Measurements from ENCODE around the gene GATA5.

The GATA5 gene

DNA sequence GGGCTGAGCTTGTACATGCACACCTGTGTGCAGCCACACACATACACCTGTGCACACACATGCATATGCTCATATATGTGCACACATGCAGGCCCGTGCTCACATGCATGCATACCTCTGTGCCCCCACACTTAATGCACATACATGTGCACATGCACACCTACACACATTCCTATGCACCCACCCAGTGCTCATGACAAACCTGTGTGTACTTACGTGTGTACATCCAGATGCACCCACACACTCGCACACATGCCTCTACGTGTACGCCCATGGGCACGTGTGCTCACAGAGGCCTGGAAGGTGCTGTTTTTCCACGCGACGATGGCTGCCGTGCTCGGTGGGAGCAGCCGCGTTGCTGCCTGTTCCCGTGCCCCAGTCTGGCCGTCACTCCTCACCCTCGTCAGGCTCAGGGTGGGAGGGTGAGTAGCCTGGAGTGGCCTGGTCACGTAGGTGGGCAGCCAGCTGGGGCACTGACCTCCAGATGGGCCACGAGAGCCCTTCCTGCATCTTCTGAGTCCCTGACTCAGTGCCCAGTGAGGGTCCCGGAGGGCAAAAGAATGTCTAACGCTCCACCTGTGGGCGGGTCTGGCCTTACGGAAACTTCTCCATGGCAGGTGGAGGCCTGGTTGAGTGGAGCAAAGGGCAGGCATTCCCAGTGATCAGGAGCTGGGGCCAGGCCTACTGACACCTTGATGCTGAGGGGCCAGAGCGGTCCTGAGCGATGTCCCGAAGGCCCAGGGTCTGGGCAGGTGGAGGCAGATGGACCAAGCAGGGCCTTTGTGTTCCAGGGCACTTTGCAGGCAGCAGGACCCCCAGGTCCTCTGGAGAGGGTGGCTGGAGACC, 8.0 kb upstream of the GATA5 start:
- TF ChIP-seq NFIC (IDR thresholded peaks at IDR 0.05) (no peak), CEBPB (IDR thresholded peaks at IDR 0.05) (no peak), ZBTB7A (IDR thresholded peaks at IDR 0.05; ENCODE audit: low read depth) (no peak), YY1 (IDR thresholded peaks at IDR 0.05; ENCODE audit: low read depth) (no peak), TEAD4 (IDR thresholded peaks at IDR 0.05) (no peak), TAF1 (IDR thresholded peaks at IDR 0.05; ENCODE audit: low read depth) (no peak), CREB1 (IDR thresholded peaks at IDR 0.05; ENCODE audit: low read depth) (no peak), EGR1 (IDR thresholded peaks at IDR 0.05) (no peak)
- TF ChIP-seq, protein P1, sequence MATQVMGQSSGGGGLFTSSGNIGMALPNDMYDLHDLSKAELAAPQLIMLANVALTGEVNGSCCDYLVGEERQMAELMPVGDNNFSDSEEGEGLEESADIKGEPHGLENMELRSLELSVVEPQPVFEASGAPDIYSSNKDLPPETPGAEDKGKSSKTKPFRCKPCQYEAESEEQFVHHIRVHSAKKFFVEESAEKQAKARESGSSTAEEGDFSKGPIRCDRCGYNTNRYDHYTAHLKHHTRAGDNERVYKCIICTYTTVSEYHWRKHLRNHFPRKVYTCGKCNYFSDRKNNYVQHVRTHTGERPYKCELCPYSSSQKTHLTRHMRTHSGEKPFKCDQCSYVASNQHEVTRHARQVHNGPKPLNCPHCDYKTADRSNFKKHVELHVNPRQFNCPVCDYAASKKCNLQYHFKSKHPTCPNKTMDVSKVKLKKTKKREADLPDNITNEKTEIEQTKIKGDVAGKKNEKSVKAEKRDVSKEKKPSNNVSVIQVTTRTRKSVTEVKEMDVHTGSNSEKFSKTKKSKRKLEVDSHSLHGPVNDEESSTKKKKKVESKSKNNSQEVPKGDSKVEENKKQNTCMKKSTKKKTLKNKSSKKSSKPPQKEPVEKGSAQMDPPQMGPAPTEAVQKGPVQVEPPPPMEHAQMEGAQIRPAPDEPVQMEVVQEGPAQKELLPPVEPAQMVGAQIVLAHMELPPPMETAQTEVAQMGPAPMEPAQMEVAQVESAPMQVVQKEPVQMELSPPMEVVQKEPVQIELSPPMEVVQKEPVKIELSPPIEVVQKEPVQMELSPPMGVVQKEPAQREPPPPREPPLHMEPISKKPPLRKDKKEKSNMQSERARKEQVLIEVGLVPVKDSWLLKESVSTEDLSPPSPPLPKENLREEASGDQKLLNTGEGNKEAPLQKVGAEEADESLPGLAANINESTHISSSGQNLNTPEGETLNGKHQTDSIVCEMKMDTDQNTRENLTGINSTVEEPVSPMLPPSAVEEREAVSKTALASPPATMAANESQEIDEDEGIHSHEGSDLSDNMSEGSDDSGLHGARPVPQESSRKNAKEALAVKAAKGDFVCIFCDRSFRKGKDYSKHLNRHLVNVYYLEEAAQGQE (IDR thresholded peaks at IDR 0.05; ENCODE audit: low read depth) = no peak
- TF ChIP-seq, protein P2, sequence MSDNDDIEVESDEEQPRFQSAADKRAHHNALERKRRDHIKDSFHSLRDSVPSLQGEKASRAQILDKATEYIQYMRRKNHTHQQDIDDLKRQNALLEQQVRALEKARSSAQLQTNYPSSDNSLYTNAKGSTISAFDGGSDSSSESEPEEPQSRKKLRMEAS (IDR thresholded peaks at IDR 0.05) = no peak

DNA sequence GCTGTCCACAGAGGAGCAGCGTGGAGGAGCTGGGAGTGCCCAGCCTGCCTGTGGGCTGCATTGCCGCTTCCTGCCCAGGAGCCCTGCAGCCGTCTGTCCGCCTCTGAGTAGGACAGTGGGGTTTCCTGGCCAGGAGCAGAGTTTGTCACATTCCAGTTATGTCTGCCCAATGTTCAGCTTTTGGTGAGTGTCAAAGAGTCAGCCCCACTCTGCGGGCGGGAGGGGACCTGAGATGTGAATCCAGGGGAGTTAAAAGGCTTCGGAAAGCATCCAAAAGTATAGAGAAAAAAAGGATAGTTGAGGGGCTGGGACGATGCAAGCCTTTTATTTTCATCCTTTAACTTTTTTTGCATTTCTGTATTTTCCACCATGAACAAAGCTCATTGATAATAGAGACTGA, 7.2 kb upstream of the GATA5 start:
- TF ChIP-seq NFIC (IDR thresholded peaks at IDR 0.05) = no peak
- TF ChIP-seq TAF1 (IDR thresholded peaks at IDR 0.05; ENCODE audit: low read depth) = no peak
- TF ChIP-seq, protein P3, sequence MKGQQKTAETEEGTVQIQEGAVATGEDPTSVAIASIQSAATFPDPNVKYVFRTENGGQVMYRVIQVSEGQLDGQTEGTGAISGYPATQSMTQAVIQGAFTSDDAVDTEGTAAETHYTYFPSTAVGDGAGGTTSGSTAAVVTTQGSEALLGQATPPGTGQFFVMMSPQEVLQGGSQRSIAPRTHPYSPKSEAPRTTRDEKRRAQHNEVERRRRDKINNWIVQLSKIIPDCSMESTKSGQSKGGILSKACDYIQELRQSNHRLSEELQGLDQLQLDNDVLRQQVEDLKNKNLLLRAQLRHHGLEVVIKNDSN (IDR thresholded peaks at IDR 0.05) = no peak
- no peak for TF ChIP-seq EP300 (IDR thresholded peaks at IDR 0.05; ENCODE audit: borderline replicate concordance)
- no peak for TF ChIP-seq FOXM1 (IDR thresholded peaks at IDR 0.05; ENCODE audit: borderline replicate concordance, low read depth)
- no peak for TF ChIP-seq EGR1 (IDR thresholded peaks at IDR 0.05)
- TF ChIP-seq, protein P2 (IDR thresholded peaks at IDR 0.05) = no peak
- TF ChIP-seq YY1 (IDR thresholded peaks at IDR 0.05; ENCODE audit: low read depth) = no peak
- no peak for TF ChIP-seq TEAD4 (IDR thresholded peaks at IDR 0.05)
- no peak for TF ChIP-seq CREB1 (IDR thresholded peaks at IDR 0.05; ENCODE audit: low read depth)

DNA sequence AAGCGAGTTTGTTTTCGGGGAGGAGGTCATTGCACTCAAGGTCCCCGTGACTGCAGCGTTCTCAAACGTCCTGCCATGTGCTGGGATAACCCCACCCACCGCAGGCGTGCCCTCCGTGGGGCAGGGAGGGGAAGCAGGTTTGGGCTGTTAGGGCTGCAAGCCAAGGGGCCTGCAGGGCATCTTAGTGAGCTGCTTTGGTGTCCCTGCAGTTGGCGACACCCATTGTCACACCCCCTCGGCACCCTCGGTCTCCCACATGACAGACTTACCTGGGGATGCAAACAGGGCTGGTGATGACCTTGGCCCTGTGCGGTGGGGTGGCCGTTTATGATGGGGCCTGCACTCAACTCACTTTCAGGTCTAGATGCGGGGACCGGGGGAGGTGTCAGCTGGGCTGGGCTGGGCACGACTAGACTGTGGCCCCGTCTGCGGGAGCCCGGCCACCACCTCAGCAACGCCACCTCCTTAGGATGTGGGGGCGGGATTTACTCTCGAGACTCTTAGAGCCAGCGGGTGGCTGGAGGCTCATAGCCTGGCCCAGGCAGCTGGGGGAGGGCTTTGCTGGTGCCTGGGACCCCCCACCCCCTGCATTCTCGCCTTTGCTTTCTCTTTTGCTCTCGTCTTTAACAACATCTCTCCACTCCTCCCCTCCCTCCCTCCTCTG, 6.5 kb upstream of the GATA5 start:
- TF ChIP-seq FOXM1 (IDR thresholded peaks at IDR 0.05; ENCODE audit: borderline replicate concordance, low read depth) = no peak
- no peak for TF ChIP-seq CEBPB (IDR thresholded peaks at IDR 0.05)
- TF ChIP-seq YY1 (IDR thresholded peaks at IDR 0.05; ENCODE audit: low read depth) = no peak
- no peak for TF ChIP-seq ZBTB7A (IDR thresholded peaks at IDR 0.05; ENCODE audit: low read depth)
- no peak for TF ChIP-seq RAD21 (IDR thresholded peaks at IDR 0.05; ENCODE audit: low read depth)
- TF ChIP-seq NFIC (IDR thresholded peaks at IDR 0.05) = no peak
- TF ChIP-seq, protein P3 (IDR thresholded peaks at IDR 0.05) = no peak
- no peak for TF ChIP-seq TEAD4 (IDR thresholded peaks at IDR 0.05)
- TF ChIP-seq EP300 (IDR thresholded peaks at IDR 0.05; ENCODE audit: borderline replicate concordance) = no peak
- TF ChIP-seq, protein P2 (IDR thresholded peaks at IDR 0.05) = no peak
- no peak for TF ChIP-seq TAF1 (IDR thresholded peaks at IDR 0.05; ENCODE audit: low read depth)
- TF ChIP-seq, protein P1 (IDR thresholded peaks at IDR 0.05; ENCODE audit: low read depth) = no peak
- TF ChIP-seq EGR1 (IDR thresholded peaks at IDR 0.05) = no peak
- TF ChIP-seq TCF12 (IDR thresholded peaks at IDR 0.05; ENCODE audit: low read depth) = no peak
- no peak for TF ChIP-seq CREB1 (IDR thresholded peaks at IDR 0.05; ENCODE audit: low read depth)

DNA sequence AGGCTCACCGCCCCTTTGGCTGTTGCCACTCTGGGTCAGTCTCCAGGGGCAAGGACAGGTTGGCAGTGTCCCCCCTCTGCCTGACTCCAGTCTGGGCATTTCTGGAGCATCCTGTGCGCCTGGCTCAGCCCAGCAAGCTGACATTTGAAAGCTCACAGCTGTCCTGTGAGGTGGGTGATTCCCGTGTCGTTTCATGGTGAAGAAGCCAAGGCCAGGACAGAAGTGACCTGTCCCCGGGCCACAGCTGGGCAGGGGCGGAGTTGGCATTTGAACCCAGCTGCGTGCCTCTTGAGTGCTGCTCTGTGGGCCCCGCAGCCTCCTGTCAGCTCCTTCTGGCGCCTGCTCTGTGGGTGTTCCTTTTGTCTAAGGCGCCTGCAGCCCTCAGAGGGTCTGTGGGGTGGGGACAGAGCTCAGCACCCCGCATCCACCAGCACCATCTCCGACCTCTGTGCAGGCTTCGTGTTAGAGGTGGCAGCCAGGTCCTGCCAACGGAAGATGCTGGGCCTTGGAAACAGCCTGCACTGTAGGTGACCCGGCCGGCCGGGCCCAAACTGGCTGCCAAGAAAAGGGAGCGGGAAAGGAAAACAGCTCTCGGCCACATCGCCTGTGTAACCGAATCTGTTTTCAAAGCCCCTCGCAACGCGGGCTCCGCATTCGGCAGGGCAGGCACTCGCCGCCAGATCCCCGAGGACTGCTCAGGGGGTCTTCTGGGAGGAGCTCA, 5.8 kb upstream of the GATA5 start:
- TF ChIP-seq FOXM1 (IDR thresholded peaks at IDR 0.05; ENCODE audit: borderline replicate concordance, low read depth) = no peak
- TF ChIP-seq EGR1 (IDR thresholded peaks at IDR 0.05) = no peak
- no peak for TF ChIP-seq ZBTB7A (IDR thresholded peaks at IDR 0.05; ENCODE audit: low read depth)
- TF ChIP-seq CEBPB (IDR thresholded peaks at IDR 0.05) = no peak

DNA sequence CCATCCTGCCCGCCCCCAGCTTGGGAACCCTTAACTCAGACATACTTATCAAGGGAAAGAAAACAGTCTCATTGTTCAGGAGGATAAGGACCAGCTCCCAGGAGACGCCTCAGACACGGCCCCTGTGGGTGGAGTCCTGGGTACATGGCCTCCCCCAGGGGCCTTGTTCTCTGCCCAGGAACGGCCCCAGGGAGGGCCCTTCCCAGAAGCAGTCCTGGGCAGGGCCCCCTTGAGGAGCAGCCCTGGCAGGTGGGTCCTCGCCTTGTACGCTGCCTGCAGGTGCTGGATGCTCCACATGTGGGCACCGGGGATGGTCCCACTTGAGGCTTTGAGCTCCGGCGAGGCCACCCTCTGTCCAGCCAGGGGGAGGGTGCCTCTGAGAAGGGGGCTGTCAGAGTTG, 4.5 kb upstream of the GATA5 start:
- TF ChIP-seq EP300 (IDR thresholded peaks at IDR 0.05; ENCODE audit: borderline replicate concordance) = no peak
- no peak for TF ChIP-seq ZBTB7A (IDR thresholded peaks at IDR 0.05; ENCODE audit: low read depth)
- TF ChIP-seq TCF12 (IDR thresholded peaks at IDR 0.05; ENCODE audit: low read depth) = no peak
- no peak for TF ChIP-seq TEAD4 (IDR thresholded peaks at IDR 0.05)
- TF ChIP-seq CREB1 (IDR thresholded peaks at IDR 0.05; ENCODE audit: low read depth) = no peak
- TF ChIP-seq RAD21 (IDR thresholded peaks at IDR 0.05; ENCODE audit: low read depth) = no peak
- TF ChIP-seq EGR1 (IDR thresholded peaks at IDR 0.05) = no peak
- TF ChIP-seq FOXM1 (IDR thresholded peaks at IDR 0.05; ENCODE audit: borderline replicate concordance, low read depth) = no peak
- TF ChIP-seq, protein P2 (IDR thresholded peaks at IDR 0.05) = no peak
- no peak for TF ChIP-seq TAF1 (IDR thresholded peaks at IDR 0.05; ENCODE audit: low read depth)
- TF ChIP-seq, protein P3 (IDR thresholded peaks at IDR 0.05) = no peak
- TF ChIP-seq, protein P1 (IDR thresholded peaks at IDR 0.05; ENCODE audit: low read depth) = no peak
- TF ChIP-seq YY1 (IDR thresholded peaks at IDR 0.05; ENCODE audit: low read depth) = no peak
- TF ChIP-seq CEBPB (IDR thresholded peaks at IDR 0.05) = no peak
- TF ChIP-seq NFIC (IDR thresholded peaks at IDR 0.05) = no peak
